Astrocyte (in vitro differentiated cells and primary cell): ENCODE measurements around the gene PDLIM3.

ENCODE experiments used
- EZH2 ChIP-seq: IDR thresholded peaks from 2 replicates; pipeline ENCODE4 v1.6.1; 2012; ENCODE audit warnings: mild to moderate bottlenecking, low read length, inconsistent platforms; ENCODE audit not compliant: insufficient read depth
- TF ChIP-seq, protein P1 (sequence below): IDR thresholded peaks from 2 replicates; pipeline ENCODE4 v1.5.1; 2011; ENCODE audit warnings: low read depth, mild to moderate bottlenecking, inconsistent platforms, low read length, moderate library complexity; ENCODE audit not compliant: insufficient read depth

- TF ChIP-seq EZH2: no peak
- TF ChIP-seq, protein P1, sequence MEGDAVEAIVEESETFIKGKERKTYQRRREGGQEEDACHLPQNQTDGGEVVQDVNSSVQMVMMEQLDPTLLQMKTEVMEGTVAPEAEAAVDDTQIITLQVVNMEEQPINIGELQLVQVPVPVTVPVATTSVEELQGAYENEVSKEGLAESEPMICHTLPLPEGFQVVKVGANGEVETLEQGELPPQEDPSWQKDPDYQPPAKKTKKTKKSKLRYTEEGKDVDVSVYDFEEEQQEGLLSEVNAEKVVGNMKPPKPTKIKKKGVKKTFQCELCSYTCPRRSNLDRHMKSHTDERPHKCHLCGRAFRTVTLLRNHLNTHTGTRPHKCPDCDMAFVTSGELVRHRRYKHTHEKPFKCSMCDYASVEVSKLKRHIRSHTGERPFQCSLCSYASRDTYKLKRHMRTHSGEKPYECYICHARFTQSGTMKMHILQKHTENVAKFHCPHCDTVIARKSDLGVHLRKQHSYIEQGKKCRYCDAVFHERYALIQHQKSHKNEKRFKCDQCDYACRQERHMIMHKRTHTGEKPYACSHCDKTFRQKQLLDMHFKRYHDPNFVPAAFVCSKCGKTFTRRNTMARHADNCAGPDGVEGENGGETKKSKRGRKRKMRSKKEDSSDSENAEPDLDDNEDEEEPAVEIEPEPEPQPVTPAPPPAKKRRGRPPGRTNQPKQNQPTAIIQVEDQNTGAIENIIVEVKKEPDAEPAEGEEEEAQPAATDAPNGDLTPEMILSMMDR: no peak
These were observed 22.8 kb downstream of the PDLIM3 start for GRCh38 chr4:185512516-185512915.
